ENCODE data around the gene TK2. TPM values are rescaled to one million over a fixed set of nuclear protein-coding genes. Genes with fewer than 3 reads are reported as not detected.

Gene TK2
- total RNA-seq, 1 donor: 38.9 TPM

GRCh38 chr16:66474750-66475199, 75.1 kb downstream of the TK2 start:
- no peak for TF ChIP-seq CTCF (IDR thresholded peaks at IDR 0.05; ENCODE audit: insufficient read depth, low read depth, low read length)
- no peak for DNase-seq (ENCODE audit: low read depth)
- H3K4me3 ChIP-seq (ENCODE audit: low read depth, low read length): no peak overlapping the region

- H3K4me3 ChIP-seq (ENCODE audit: low read depth, low read length): no peak overlapping the region
- DNase-seq (ENCODE audit: low read depth): no peak
- no peak for TF ChIP-seq CTCF (IDR thresholded peaks at IDR 0.05; ENCODE audit: insufficient read depth, low read depth, low read length)
Measured at GRCh38 chr16:66473654-66474519, 76.0 kb downstream of the TK2 start.

GRCh38 chr16:66473051-66473571, 76.8 kb downstream of the TK2 start:
- DNase-seq (ENCODE audit: low read depth): no peak
- no peak for TF ChIP-seq CTCF (IDR thresholded peaks at IDR 0.05; ENCODE audit: insufficient read depth, low read depth, low read length)
- no peak overlapping the region for H3K4me3 ChIP-seq (ENCODE audit: low read depth, low read length)

- DNase-seq (ENCODE audit: low read depth): no peak
- TF ChIP-seq CTCF (IDR thresholded peaks at IDR 0.05; ENCODE audit: insufficient read depth, low read depth, low read length): no peak
- no peak overlapping the region for H3K4me3 ChIP-seq (ENCODE audit: low read depth, low read length)
Measured at GRCh38 chr16:66471716-66472393, 78.1 kb downstream of the TK2 start.

- no peak for DNase-seq (ENCODE audit: low read depth)
- H3K4me3 ChIP-seq (ENCODE audit: low read depth, low read length): no peak overlapping the region
- no peak for TF ChIP-seq CTCF (IDR thresholded peaks at IDR 0.05; ENCODE audit: insufficient read depth, low read depth, low read length)
Measured at GRCh38 chr16:66471264-66471663, 78.7 kb downstream of the TK2 start.

GRCh38 chr16:66470556-66470955, 79.4 kb downstream of the TK2 start:
- DNase-seq (ENCODE audit: low read depth): no peak
- H3K4me3 ChIP-seq (ENCODE audit: low read depth, low read length): no peak overlapping the region
- TF ChIP-seq CTCF (IDR thresholded peaks at IDR 0.05; ENCODE audit: insufficient read depth, low read depth, low read length): no peak

Data from fibroblast of villous mesenchyme (primary cell).